KG1 (cell line): ENCODE results near the gene CAMTA1.

Experiments
- DNase-seq: peaks from one replicate; lab custom pipeline; 2025; lab: John Stamatoyannopoulos, UW

Gene CAMTA1

DNA sequence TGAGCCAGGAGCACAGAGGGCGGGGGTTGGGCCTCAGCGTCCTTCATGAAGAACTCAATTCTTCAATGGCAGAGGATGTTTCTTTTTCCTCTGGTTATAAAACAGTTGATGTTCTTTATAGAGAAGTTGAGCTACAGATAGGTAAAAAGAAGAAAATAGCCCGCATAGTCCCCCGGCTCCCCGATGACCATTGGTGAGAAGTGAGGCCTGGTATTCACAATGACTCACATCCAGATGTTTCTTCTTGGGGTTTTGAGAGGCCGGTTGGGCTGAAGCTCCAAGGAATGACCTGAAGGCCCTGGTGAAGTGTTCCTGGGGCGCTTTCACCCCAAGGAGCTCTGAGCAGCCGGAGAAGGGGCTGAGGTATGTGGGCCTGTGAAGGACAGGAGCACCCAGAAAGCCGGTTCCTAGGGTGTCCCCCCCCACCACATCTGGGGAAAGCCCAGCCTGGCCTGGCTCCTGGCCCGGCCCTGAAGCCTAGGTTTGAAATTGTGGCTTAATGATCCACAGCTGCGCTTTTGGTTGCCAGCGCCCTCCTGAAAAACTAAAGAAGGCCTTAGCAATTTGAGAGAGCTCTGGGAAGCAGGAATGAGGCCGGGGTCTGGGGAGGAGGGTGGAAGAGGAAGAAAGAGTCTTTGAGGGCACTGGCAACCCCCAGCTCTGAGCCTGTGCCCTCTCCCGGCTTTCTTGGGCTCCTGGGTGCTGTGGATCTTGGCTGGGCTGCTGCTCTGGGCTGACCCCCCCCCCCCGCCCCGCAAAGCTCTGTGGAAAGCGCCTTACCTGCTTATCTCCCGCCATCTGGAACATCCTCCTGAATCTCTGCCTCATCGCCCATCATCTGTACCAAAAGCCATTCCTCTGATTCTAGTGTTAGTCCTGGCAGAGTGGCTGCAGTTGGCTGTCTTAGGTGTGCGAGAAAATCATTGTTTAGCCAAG is 444.7 kb downstream of the CAMTA1 start:
- DNase-seq = no peak

DNA sequence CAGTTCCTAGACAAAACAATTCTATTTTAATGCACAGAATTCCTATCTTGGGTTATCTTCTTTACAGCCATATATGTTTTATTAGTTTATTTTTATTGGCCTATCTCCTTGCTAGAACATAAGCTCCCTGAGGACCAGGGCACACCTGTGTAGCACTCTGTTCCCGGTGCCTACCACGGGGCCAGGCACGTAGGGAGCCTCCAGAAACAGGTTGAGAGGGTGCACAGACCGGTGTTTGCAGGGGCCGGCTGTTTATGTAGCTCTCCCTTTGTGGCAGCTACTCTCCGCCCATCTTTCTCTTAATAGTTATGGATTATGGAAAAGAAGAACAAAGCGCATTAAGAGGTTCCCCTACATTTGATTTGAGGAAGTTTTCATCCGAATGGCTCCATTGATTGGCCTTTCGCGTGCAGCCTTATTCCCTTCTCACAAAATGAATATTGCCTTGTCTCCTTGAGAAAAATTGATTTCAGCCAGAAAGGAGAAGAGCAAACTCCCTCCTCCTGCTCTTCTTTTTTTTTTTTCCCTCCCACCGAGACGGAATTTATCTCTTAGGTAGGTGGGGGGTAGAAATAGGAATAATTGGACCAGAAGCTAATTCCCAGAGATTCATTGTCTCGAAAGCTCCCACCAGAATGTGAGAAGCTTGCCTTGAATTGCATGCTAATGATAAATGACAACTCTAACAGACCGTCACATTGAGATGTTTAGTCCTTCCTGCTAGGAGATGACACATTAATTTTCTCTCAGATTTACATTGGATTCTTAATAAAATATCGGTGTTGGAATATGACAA is 447.4 kb downstream of the CAMTA1 start:
- no peak for DNase-seq

DNA sequence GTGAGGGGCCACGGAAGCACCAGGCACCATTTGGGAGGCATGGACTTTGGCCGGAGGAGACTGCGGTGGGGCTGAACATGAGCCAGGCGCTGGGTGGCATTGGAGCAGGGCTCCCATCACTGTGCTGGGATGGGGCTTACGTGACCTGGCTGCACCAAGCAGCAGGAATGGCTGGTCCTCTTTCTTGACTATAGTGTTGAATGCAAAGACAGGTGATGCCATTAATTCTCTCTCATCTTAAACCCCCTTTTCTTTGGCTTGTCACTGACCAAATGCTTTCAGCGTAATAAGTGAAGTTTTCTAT is 447.9 kb downstream of the CAMTA1 start:
- DNase-seq = no peak

DNA sequence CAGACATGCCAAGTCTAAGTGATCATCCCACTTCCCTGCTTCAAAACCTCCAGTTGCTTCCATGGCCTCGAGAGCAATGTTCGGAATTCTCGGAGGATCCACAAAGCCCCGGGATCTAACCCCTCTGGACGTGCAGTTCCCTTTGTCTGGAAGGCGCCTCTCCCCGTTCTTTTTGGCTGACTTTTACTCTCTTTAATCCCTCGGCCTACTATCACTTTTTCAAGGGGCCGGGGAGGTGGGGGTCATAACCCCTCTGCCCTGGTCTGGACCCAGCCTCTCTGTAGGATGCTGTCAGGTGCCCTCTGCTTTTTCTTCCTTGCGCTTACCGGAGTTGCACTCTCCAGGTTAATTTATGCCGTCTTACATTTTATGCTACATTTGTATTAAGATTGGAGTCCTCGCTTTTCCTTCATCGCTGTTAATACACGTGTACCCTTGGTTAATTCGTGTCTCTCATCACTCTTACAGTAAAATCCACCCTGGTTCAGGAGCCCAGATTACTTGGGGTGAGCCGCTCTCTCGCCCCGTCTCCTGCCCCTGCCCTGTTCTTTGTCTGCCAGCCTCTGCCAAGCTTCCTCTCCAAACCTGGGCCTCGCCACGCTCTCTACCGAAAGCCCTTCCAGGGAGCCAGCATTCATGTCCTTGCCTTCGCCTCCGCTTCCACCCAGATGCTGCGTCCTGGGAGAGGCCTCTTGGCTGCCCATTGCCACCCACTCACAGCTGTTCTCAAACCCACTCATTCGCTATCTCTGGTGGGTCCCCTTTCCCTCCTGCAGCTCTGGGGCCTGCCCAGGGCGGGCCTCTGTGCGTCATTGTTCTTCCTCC is 448.6 kb downstream of the CAMTA1 start:
- DNase-seq = no peak

DNA sequence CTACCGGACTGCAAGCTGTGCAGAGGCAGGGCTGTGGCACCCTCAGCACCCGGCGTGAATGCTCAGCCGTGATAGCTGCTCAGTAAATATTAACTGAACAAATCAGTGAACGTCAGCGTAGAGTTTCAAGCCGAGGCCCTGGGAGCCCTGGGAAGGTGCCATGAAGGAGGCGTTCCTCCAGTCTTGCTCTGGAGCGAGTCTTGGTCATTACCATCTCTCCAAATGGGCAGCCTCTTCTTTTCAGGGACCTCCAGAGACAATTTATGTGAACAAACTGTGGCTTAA is 449.2 kb downstream of the CAMTA1 start:
- DNase-seq = no peak

DNA sequence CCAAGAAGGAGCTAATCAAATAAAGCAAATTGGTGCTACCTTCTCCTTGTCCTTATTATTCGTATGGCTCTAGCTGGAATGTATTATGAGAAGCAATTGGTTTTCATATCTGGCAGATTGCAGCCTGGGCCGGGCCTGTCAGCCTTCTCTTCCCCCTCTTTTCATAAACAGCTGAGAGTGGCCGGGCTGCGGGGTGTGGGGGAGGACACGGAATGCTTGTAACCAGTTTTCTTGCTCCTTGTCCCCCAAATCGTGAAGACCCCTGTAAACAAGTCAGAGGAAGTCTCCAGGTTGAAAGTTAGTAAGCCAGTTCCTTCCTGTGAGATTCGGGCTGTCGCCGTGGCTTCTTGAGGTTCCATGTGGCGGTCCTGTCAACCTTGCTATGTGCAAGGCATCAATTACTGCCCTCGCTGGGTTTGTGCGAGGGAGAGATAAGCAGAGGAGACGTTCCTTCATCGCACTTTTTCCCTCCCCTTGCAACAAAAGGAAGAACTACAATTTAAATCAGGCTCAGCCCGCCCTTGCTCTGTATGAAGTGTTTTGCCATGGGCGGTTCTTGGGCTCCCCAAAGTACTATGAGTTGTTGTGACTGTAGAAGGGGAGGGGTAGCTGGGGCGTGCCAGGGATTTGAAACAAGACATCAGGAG is 450.7 kb downstream of the CAMTA1 start:
- no peak for DNase-seq

DNA sequence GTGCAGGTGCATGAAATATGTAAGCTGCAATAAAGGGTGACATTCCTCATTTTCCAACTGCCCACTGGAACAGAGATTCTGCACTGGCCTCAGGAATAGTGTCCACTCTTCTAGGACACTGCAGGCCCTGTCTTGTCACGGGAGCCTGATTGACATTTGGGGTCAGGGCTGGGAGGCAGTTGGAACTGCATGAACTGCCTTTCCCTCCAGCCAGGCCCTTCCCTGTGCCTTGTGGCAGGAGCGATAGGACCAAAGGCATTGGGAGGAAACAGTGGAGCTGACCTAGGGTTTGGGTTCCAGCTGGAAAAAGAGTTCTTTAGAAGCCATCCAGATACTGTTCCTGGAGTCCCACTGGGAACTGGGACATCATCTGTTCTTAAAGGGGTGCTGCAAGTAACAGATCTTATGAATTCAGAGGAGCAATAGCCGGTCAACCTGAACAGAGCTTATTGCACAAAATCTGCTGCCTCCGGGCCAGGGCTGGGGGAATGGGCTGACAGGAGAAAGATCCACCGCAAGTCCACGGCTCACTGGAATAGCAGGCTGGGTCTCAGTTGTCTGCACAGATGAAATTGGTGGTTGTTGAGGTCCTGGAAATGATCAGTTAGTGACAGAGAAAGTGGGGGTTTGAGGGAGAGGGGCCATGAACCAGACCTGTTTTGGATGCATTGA is 451.7 kb downstream of the CAMTA1 start:
- no peak for DNase-seq

DNA sequence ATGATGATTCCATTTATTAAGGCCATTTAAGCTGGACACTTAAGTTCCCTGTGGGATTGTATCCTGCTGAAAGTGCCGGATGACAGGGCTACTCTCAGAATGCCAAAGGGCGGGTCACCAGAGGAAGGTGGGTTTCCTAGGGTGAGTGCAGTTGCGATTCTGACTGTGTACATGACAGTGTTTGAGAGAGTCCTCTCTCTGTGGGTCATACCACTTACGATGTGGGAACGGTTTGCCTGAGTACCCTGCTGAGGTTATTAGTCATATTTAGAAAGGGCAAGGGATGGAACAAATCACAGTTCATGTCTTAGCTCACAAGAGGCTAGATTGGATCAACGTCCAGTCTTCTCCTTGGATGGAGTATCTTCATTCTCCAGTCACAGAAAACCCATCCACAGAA is 461.9 kb downstream of the CAMTA1 start:
- DNase-seq = no peak

DNA sequence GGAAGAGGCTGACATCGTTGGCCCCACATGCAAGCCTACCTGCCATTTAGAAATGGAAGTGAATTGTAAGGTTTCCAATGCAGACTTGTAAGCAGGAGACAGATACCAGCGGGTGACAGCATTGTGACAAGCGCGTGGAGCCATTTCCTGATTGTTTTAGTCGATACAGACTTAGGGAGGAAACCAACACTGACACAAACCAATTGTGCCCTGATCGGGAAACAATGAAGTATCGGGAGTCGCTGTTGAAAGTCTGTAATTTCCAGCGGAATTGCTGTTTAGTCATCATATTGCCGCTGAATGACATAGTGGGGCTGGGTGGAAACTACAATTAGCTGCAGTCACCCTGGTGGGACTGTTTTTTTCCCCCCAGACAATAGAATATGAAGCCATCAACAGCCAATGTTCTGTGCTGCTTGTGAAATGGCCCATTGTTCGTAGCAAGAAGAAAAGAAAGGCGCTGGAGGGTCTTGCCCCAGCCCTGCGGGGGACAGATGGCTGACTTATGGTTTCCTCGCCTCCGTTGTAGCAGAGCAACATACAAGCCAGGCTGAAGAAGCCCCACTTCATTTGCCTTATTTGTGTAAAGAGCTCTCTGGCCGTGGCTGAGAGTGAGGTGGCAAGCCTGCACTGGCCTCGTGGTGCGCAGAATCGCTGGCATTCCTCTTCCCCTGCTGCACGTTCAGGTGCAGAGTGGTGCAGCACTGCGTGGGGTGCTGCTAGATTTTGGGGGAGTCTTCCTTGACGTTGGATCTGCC is 462.7 kb downstream of the CAMTA1 start:
- DNase-seq = no peak

DNA sequence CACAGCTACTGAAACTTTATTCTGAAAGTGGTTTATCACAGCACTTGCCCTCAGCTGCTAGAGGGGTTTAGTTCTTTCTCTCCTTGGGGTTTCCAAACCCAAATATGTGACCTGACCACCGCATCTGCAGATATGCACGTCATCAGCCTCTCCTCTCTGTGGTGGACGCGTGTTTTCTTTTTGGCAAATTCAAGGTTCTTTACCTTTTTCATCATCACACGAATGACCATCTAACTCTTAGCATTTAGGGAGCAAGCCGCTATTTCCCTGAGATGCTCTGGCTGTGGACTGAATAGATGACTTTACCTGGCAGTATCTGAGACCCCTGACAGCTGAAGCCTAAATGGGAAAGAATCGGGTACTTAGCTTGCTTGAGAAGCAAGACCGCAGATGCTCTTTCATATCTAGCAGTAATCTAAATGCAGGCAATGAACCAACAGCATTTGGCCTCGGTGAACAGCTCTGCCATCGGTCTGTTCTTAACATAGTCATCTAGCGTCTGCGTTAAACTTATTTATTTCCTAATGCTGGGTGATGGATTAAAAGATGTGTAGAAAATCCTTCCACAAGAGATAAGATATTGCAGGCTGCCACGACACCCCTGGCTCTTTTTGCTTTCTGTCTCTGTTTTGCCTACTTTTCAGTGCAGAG is 463.4 kb downstream of the CAMTA1 start:
- DNase-seq = no peak

DNA sequence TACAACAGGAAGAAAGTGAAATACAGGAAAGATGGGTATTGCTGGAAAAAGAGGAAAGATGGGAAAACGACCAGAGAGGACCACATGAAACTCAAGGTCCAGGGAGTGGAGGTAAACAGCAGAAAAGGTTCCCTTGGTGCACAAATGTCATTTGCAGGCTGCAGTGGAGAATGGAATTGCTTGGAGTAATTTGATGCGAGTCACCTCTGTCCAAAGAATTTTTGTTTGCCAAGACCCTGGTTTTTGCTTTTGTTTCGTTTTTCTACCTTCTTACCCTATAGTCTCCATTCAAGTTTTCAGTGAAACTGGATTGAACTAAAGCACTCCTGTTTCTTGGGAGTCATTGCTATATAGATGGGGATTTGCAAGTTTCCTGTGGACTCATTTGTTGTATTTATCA is 464.3 kb downstream of the CAMTA1 start:
- DNase-seq = no peak

DNA sequence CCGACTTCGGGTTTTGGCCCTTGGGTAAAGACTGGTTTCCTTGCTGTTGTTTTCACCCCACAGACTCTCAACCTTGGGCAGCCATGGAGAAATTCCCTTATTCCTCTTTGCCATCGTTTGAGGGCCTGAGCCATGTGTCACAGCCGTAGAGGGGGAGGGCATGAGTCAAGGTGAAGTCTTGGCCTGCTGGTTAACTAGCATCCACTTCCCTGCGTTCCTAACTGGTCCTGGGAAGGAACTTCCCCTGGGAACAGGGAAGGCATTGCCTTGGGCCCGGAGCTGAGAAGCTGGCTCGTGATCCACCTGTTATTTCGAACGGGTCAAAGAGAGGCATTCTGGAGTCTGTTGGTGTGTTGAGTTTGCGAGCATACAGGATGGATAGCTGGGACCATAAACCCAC is 464.9 kb downstream of the CAMTA1 start:
- no peak for DNase-seq

DNA sequence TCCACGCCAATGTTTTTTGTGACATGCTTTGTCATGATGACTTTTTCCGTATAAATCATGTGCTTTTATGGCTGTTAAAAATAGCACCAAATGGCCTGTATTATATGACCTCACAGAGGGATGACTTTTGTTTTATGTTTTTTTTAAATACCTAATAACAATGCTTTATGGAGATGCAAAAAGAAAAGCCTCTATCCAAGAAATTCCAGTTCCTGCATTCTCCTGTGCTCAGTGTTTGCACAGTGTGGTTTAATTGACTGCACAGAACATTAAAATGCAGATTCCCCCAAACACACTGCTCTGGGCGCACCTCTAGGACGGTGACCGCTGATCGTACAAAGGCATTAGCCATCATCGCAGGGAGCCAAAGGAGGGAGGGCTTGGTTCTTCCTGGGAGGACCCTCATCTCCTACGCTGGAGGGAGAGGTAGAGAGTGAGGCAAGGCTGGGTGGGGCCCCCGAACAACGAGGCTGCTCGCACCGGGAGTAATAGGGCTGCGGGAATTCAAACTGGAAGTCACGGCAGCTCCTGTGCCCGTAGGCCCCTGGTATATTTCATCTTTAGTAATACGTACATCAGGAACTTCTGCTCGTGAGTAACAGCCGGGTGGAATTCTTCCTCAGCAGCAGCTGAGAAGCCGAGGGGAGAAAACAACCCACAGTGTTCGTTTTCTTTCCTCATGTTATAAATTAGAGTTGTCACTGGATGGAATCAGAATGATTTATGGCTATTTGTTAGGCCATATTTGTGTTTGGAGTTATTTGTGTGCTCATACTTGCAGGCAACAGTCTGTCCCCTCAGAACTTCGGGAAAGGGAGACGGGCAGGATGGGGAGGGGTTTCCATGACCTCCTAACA is 465.6 kb downstream of the CAMTA1 start:
- DNase-seq = no peak

DNA sequence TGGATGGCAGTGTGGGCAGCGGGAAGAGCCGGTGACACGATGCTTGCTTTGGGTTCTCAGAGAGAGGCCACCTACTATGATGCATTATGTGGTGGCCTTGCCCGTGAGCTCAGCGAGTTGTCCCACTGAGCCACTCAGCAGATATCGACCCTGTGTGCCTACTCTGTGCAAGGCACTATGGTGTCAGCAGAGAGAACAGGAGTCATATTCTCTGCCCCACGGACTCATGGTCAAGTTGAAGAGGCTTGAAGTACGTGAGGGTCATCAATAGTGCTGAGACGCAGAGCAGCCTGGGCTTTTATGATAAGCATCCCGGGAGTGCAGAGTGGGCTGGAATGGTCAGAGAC is 466.2 kb downstream of the CAMTA1 start:
- no peak for DNase-seq

DNA sequence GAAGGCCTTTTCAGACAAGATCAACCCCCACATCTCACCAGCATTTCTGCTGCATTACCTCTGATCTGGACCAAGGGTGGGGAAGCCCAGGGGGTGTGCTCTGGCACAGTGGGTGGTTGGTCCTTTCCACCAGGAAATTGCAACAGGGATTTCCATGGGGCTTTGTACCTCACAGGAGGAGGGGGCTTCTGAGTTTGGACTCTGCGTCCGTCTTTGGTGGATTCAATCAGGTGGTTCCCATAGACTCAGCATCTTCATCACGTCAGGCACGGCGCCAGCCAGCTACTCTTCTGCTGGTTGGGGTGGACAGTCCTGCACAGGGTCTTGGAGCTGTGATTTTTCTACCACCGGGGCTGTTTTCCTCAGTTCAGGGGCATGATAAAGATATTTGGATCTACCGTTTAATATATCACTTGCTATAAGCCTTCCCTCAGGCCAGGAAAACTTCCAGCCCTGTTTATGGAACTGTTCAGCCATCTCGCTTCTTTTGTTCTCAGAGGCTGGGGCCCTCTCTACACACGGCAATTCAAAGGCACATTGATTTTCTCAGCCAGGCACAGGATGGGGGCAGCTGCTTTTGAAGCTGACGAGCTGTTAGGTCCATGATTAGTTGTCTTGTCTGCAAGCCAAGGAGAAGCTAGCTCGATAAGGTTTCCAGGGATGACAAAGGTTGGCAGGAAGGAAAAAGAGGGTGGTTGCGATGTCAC is 467.3 kb downstream of the CAMTA1 start:
- no peak for DNase-seq

DNA sequence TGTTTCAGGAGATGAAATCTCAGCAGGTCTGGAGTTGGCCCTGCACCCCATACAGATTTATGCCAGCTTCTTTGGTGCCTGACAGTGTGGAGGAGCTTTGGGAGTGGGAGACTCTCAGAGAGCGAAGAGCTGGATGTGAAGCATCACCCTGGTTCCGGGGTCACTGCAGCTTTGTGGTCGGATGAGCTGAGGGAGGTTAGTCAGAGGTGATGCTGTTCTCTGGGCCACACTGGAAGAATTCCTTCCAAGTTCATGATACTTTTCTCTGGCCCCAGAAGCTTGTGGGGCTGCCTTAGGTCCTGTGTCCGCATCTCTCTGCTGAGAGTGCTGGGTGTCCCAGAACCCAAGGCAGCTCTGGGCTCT is 467.8 kb downstream of the CAMTA1 start:
- no peak for DNase-seq

DNA sequence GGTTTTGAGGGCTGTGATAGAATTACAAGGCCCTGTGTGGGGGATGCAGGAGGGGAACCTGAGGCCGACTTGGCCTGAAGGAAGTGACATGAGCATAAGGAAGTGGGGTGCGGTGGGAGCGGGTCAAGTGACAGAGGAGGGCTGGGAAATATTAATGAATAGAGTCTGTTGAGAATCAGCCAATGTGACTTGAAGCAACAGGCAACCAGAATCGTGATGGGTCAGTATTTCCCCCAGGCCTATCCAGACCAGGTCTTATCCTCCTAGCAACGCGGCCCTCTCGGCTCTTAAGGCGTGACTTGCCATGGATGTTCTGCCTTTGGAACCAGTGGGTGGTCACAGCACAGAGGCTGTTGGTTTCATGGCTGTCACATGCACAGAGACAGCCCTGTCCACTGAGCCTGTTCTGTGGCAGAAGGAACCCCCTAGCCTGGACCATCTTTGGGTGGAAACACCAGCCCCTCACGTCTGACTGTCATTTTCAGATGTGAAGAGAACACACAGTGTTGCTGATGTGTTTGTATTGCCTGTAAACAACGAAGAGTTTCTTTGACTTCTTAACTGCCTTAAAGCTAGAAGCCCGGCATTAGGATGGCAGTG is 468.8 kb downstream of the CAMTA1 start:
- DNase-seq = no peak

DNA sequence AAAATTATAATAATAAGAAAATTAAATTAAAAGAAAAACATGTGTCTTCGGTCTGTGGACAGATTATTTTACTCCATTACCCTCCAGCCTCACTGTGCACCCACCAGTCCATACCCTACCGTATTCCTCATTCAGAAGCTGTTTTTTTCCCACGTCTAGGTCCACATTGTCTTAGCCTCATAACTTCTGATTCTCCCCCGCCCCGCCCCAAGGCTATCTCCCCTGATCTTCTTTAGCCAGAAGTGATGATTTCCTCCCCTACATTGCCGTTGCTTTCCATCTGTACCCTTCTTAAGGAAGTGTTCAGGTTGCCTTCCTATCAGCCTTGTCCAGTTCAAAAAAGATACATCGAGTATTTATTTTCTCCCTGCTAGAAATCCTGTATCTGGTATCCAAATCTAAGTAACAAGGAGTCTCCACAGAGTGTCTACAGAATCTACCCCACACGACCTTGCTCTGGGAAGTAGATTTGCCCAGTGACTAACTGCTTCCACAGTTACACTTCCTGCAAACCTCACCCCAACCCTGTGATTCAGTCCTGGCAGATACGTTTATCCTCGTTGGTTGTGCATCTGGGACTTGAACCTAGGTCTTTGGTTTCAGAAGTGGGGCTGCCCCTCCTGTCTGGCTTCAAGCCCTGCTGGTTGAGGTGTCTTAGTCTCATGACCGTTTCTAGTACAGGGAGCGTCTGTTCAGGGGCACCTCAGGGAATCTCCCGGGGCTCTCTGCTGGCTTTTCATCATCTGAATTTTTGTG is 470.2 kb downstream of the CAMTA1 start:
- no peak for DNase-seq
